Bronchial epithelial cell (primary cell): Measurements from ENCODE around the gene EIF4H. TPM values are rescaled to one million over a fixed set of nuclear protein-coding genes. Genes with fewer than 3 reads are reported as not detected.
A peak's percentile ranks its signal among the peaks of the same experiment; 100 is the strongest.

Source experiments
- DNase-seq: peaks from one replicate; pipeline ENCODE4 v3.0.0-alpha.2; 2010; ENCODE audit warnings: low read depth
- FAIRE-seq: peaks from 2 replicates; lab custom pipeline; 2011; peaks lifted over from hg19 to GRCh38; lab: Jason Lieb, UNC
- H3K27me3 ChIP-seq: 2 replicates; pipeline ENCODE4 v1.5.1; 2011; ENCODE audit warnings: low read length; ENCODE audit not compliant: control insufficient read depth, insufficient read depth
- H3K36me3 ChIP-seq: 2 replicates; pipeline ENCODE4 v1.5.1; 2011; ENCODE audit warnings: low read length; ENCODE audit not compliant: control insufficient read depth, insufficient read depth
- H3K4me3 ChIP-seq: 2 replicates; pipeline ENCODE4 v1.5.1; 2011; ENCODE audit warnings: mild to moderate bottlenecking, low read depth, low read length, control low read depth
- CTCF ChIP-seq: IDR thresholded peaks from 2 replicates; pipeline ENCODE4 v1.5.1; 2011; ENCODE audit warnings: mild to moderate bottlenecking, moderate library complexity, low read length, control low read depth, inconsistent platforms; ENCODE audit not compliant: insufficient read depth, severe bottlenecking
- total RNA-seq: library from RNA; depleted of rRNA; stranded (reverse); fragments of >200 nt; gene quantifications from 2 replicates; pipeline ENCODE4 v1.2.1, GENCODE V29; 2014

The EIF4H gene
- total RNA-seq, 1 donor from 2014 or later = 370 TPM

- FAIRE-seq (no peak), DNase-seq (no peak)
- Histone ChIP-seq H3K36me3 (no peaks in the 10 kb centered on the region), H3K4me3 (no peak overlapping the region), H3K27me3 (no peaks in the 10 kb centered on the region)
- no peak for TF ChIP-seq CTCF
These were observed 35.8 kb upstream of the EIF4H start for GRCh38 chr7:74138334-74138867.

GRCh38 chr7:74138945-74139843 is 35.0 kb upstream of the EIF4H start:
- Histone ChIP-seq H3K4me3 (no peak overlapping the region), H3K27me3 (no peaks in the 10 kb centered on the region), H3K36me3 (no peaks in the 10 kb centered on the region)
- FAIRE-seq (no peak), DNase-seq (no peak)
- no peak for TF ChIP-seq CTCF

- no peak overlapping the region for H3K4me3 ChIP-seq
- FAIRE-seq = no peak
- no peaks in the 10 kb centered on the region for H3K36me3 ChIP-seq
- TF ChIP-seq CTCF = no peak
- H3K27me3 ChIP-seq = no peaks in the 10 kb centered on the region
- DNase-seq = peak; percentile 61
These were observed 32.5 kb upstream of the EIF4H start for GRCh38 chr7:74141705-74142104.

GRCh38 chr7:74143383-74143782 is 30.8 kb upstream of the EIF4H start:
- FAIRE-seq = no peak
- H3K4me3 ChIP-seq = no peak overlapping the region

GRCh38 chr7:74148491-74148890 is 25.7 kb upstream of the EIF4H start:
- DNase-seq = no peak
- Histone ChIP-seq H3K36me3 (no peaks in the 10 kb centered on the region), H3K4me3 (no peak overlapping the region), H3K27me3 (no peaks in the 10 kb centered on the region)
- TF ChIP-seq CTCF = no peak
- FAIRE-seq = no peak

More at GRCh38 chr7:74143383-74143782, 30.8 kb upstream of the EIF4H start:
- no peak for TF ChIP-seq CTCF
- DNase-seq = no peak
- Histone ChIP-seq H3K27me3 (no peaks in the 10 kb centered on the region), H3K36me3 (no peaks in the 10 kb centered on the region)
